LoVo (cell line): Measurements from ENCODE around the gene SCYGR8.
"Not testable (repeated sequence)": the region's sequence is repeated elsewhere in the genome, so short reads cannot be mapped to it uniquely, and the experiment has no call there.

Source experiments
- DNase-seq: peaks from one replicate; pipeline ENCODE4 v3.0.0-alpha.2; 2016; ENCODE audit warnings: low spot score

The SCYGR8 gene

GRCh38 chr2:227745594-227745993, at the start of gene SCYGR8:
Gene SCYGR8 (plus strand): TSS chr2:227745894. CDS start chr2:227745894, 0 bp downstream.
- no peak for DNase-seq

GRCh38 chr2:227696990-227697679, 48.6 kb upstream of the SCYGR8 start:
- DNase-seq = no peak

- DNase-seq = peak; percentile 64
Measured at GRCh38 chr2:227701556-227701955, 44.1 kb upstream of the SCYGR8 start.

GRCh38 chr2:227703280-227703732, 42.4 kb upstream of the SCYGR8 start:
- peak; percentile 57 for DNase-seq

- DNase-seq = peak; percentile 11
Measured at GRCh38 chr2:227703961-227704360, 41.7 kb upstream of the SCYGR8 start.

GRCh38 chr2:227706859-227707258, 38.8 kb upstream of the SCYGR8 start:
- DNase-seq = no peak

GRCh38 chr2:227707390-227707789, 38.3 kb upstream of the SCYGR8 start:
- DNase-seq = no peak

- no peak for DNase-seq
Measured at GRCh38 chr2:227710986-227711385, 34.7 kb upstream of the SCYGR8 start.

- no peak for DNase-seq
Measured at GRCh38 chr2:227713291-227713690, 32.4 kb upstream of the SCYGR8 start.

GRCh38 chr2:227716501-227716900, 29.2 kb upstream of the SCYGR8 start:
- no peak for DNase-seq

- peak; percentile 66 for DNase-seq
Measured at GRCh38 chr2:227717687-227718567, 27.8 kb upstream of the SCYGR8 start, which contains the start of gene SLC19A3. Gene SLC19A3 (minus strand): TSS chr2:227718028. CDS start chr2:227702318, 15,710 bp downstream.

- DNase-seq = no peak
Measured at GRCh38 chr2:227719641-227720040, 26.1 kb upstream of the SCYGR8 start.

- DNase-seq = no peak
Measured at GRCh38 chr2:227720680-227721079, 25.0 kb upstream of the SCYGR8 start.

- DNase-seq = not testable (repeated sequence)
Measured at GRCh38 chr2:227722821-227723220, 22.9 kb upstream of the SCYGR8 start.

GRCh38 chr2:227724394-227725039, 21.2 kb upstream of the SCYGR8 start, which contains the start of gene SCYGR6:
Gene SCYGR6 (minus strand): TSS chr2:227724757. CDS start chr2:227724757, 0 bp downstream.
- DNase-seq = no peak

GRCh38 chr2:227728035-227728434, 17.7 kb upstream of the SCYGR8 start, which contains the start of gene SCYGR7:
Gene SCYGR7 (plus strand): TSS chr2:227728335. CDS start chr2:227728335, 0 bp downstream.
- no peak for DNase-seq

GRCh38 chr2:227739351-227739750, 6.3 kb upstream of the SCYGR8 start:
- no peak for DNase-seq

- not testable (repeated sequence) for DNase-seq
Measured at GRCh38 chr2:227740705-227741104, 5.0 kb upstream of the SCYGR8 start.

- DNase-seq = no peak
Measured at GRCh38 chr2:227748079-227748478, 2.4 kb downstream of the SCYGR8 start.

GRCh38 chr2:227756261-227756660, 10.6 kb downstream of the SCYGR8 start:
- not testable (repeated sequence) for DNase-seq

GRCh38 chr2:227759411-227760118, 13.9 kb downstream of the SCYGR8 start:
- DNase-seq = no peak
